ENCODE measurements around the gene PHOX2B.

PHOX2B gene

GRCh38 chr4:41748571-41749475 is at the start of gene PHOX2B:
TSS of gene PHOX2B (minus strand) at chr4:41748725. CDS start at chr4:41748610, 115 bp downstream.
- DNase-seq: no peak

GRCh38 chr4:41797260-41797659 is 48.7 kb upstream of the PHOX2B start:
- DNase-seq: no peak

GRCh38 chr4:41796545-41797210 is 48.2 kb upstream of the PHOX2B start:
- no peak for DNase-seq

- no peak for DNase-seq
These were observed 47.4 kb upstream of the PHOX2B start for GRCh38 chr4:41795796-41796385.

GRCh38 chr4:41792166-41792565 is 43.6 kb upstream of the PHOX2B start:
- no peak for DNase-seq

GRCh38 chr4:41791557-41791956 is 43.0 kb upstream of the PHOX2B start:
- no peak for DNase-seq

- DNase-seq: no peak
These were observed 39.4 kb upstream of the PHOX2B start for GRCh38 chr4:41787931-41788330.

GRCh38 chr4:41785665-41786064 is 37.1 kb upstream of the PHOX2B start:
- DNase-seq: no peak

- DNase-seq: no peak
These were observed 35.9 kb upstream of the PHOX2B start for GRCh38 chr4:41784191-41784979.

- no peak for DNase-seq
These were observed 27.9 kb upstream of the PHOX2B start for GRCh38 chr4:41776466-41776865.

- no peak for DNase-seq
These were observed 15.2 kb upstream of the PHOX2B start for GRCh38 chr4:41763729-41764128.

- no peak for DNase-seq
These were observed 10.4 kb upstream of the PHOX2B start for GRCh38 chr4:41758884-41759283.

GRCh38 chr4:41757521-41758156 is 9.1 kb upstream of the PHOX2B start:
- no peak for DNase-seq

GRCh38 chr4:41753942-41754341 is 5.4 kb upstream of the PHOX2B start:
- no peak for DNase-seq

GRCh38 chr4:41752081-41752836 is 3.7 kb upstream of the PHOX2B start:
- DNase-seq: no peak

GRCh38 chr4:41751449-41752061 is 3.0 kb upstream of the PHOX2B start:
- no peak for DNase-seq

GRCh38 chr4:41750626-41751448 is 2.3 kb upstream of the PHOX2B start:
- no peak for DNase-seq

- DNase-seq: no peak
These were observed 1.6 kb upstream of the PHOX2B start for GRCh38 chr4:41750121-41750625.

GRCh38 chr4:41749631-41750039 is 1.1 kb upstream of the PHOX2B start:
- no peak for DNase-seq

GRCh38 chr4:41748074-41748570 is 403 bp downstream of the PHOX2B start:
- no peak for DNase-seq
